Liver (tissue), 3 donors: Measurements from ENCODE around the gene TEX9.

Experiments used
- ATF3 ChIP-seq: IDR thresholded peaks from 2 replicates; pipeline ENCODE4 v1.6.1; 2016; ENCODE audit warnings: antibody characterized with exemption
- CTCF ChIP-seq: fragments of 150-350 bp; IDR thresholded peaks from 2 replicates; pipeline ENCODE4 v1.5.1; 2017; ENCODE audit warnings: improper control_type of control experiment, low read depth, low read length; ENCODE audit not compliant: missing input control
- EGR1 ChIP-seq, 2 donors: IDR thresholded peaks; 2 replicates each; pipeline ENCODE4 v1.6.1; 2016 to 2018; ENCODE audit warnings: antibody characterized with exemption in 2 of 2, low read depth in 2 of 2
- ZBTB33 ChIP-seq: IDR thresholded peaks from 2 replicates; pipeline ENCODE4 v1.6.1; 2016; ENCODE audit warnings: antibody characterized with exemption
- donor health status: healthy.
- donor health status: healthy.

GRCh38 chr15:56341201-56341600, 24.0 kb upstream of the TEX9 start:
- TF ChIP-seq CTCF: no peak
- no peak for TF ChIP-seq EGR1 (IDR thresholded peaks at IDR 0.05; ENCODE audit: low read depth in 2 of 2)
- TF ChIP-seq ZBTB33: no peak
- TF ChIP-seq ATF3: no peak
